ENCODE data around the gene CYB5D1.

Gene CYB5D1

GRCh38 chr17:7835814-7836595 lies 21.8 kb upstream of the CYB5D1 start:
- H3K36me3 ChIP-seq (ENCODE audit: control insufficient read depth, insufficient read depth, low read length), result peaks cover 3% of the 10 kb centered on the region
- H3K4me3 ChIP-seq (ENCODE audit: low read length), result peak overlapping the region; percentile 83
- no peaks in the 10 kb centered on the region for H3K27me3 ChIP-seq (ENCODE audit: control insufficient read depth, insufficient read depth, low read length)
- peak overlapping the region; percentile 92 for H3K27ac ChIP-seq (ENCODE audit: low read depth, low read length)
- H3K4me1 ChIP-seq (ENCODE audit: control insufficient read depth, insufficient read depth, low read length), result peaks cover 23% of the 10 kb centered on the region
- H3K9ac ChIP-seq (ENCODE audit: low read length), result peak overlapping the region; percentile 93

- peaks cover 28% of the 10 kb centered on the region for H3K4me1 ChIP-seq (ENCODE audit: control insufficient read depth, insufficient read depth, low read length)
- H3K27ac ChIP-seq (ENCODE audit: low read depth, low read length), result peak overlapping the region; percentile 92
- no peaks in the 10 kb centered on the region for H3K27me3 ChIP-seq (ENCODE audit: control insufficient read depth, insufficient read depth, low read length)
- peak overlapping the region; percentile 83 for H3K4me3 ChIP-seq (ENCODE audit: low read length)
- peaks cover 3% of the 10 kb centered on the region for H3K36me3 ChIP-seq (ENCODE audit: control insufficient read depth, insufficient read depth, low read length)
- H3K9ac ChIP-seq (ENCODE audit: low read length), result peak overlapping the region; percentile 93
Measured at GRCh38 chr17:7836596-7837407, 21.0 kb upstream of the CYB5D1 start.

GRCh38 chr17:7837408-7838088 lies 20.3 kb upstream of the CYB5D1 start:
- Histone ChIP-seq H3K27me3 (ENCODE audit: control insufficient read depth, insufficient read depth, low read length) (no peaks in the 10 kb centered on the region), H3K9ac (ENCODE audit: low read length) (peak overlapping the region; percentile 45), H3K27ac (ENCODE audit: low read depth, low read length) (peak overlapping the region; percentile 92), H3K36me3 (ENCODE audit: control insufficient read depth, insufficient read depth, low read length) (peaks cover 3% of the 10 kb centered on the region), H3K4me3 (ENCODE audit: low read length) (peak overlapping the region; percentile 83), H3K4me1 (ENCODE audit: control insufficient read depth, insufficient read depth, low read length) (peaks cover 28% of the 10 kb centered on the region)

GRCh38 chr17:7838090-7839075 lies 19.4 kb upstream of the CYB5D1 start:
- no peaks in the 10 kb centered on the region for H3K27me3 ChIP-seq (ENCODE audit: control insufficient read depth, insufficient read depth, low read length)
- peaks cover 3% of the 10 kb centered on the region for H3K36me3 ChIP-seq (ENCODE audit: control insufficient read depth, insufficient read depth, low read length)
- peak overlapping the region; percentile 53 for H3K4me3 ChIP-seq (ENCODE audit: low read length)
- peak overlapping the region; percentile 92 for H3K27ac ChIP-seq (ENCODE audit: low read depth, low read length)
- peak overlapping the region; percentile 25 for H3K9ac ChIP-seq (ENCODE audit: low read length)
- peaks cover 26% of the 10 kb centered on the region for H3K4me1 ChIP-seq (ENCODE audit: control insufficient read depth, insufficient read depth, low read length)

GRCh38 chr17:7839190-7839875 lies 18.5 kb upstream of the CYB5D1 start:
- Histone ChIP-seq H3K27me3 (ENCODE audit: control insufficient read depth, insufficient read depth, low read length) (no peaks in the 10 kb centered on the region), H3K9ac (ENCODE audit: low read length) (no peak overlapping the region), H3K27ac (ENCODE audit: low read depth, low read length) (peak overlapping the region; percentile 50), H3K4me3 (ENCODE audit: low read length) (peak overlapping the region; percentile 53), H3K4me1 (ENCODE audit: control insufficient read depth, insufficient read depth, low read length) (peaks cover 23% of the 10 kb centered on the region), H3K36me3 (ENCODE audit: control insufficient read depth, insufficient read depth, low read length) (peaks cover 3% of the 10 kb centered on the region)

- Histone ChIP-seq H3K9ac (ENCODE audit: low read length) (no peak overlapping the region), H3K4me1 (ENCODE audit: control insufficient read depth, insufficient read depth, low read length) (peaks cover 23% of the 10 kb centered on the region), H3K4me3 (ENCODE audit: low read length) (no peak overlapping the region), H3K27ac (ENCODE audit: low read depth, low read length) (no peak overlapping the region), H3K36me3 (ENCODE audit: control insufficient read depth, insufficient read depth, low read length) (peaks cover 3% of the 10 kb centered on the region), H3K27me3 (ENCODE audit: control insufficient read depth, insufficient read depth, low read length) (no peaks in the 10 kb centered on the region)
Measured at GRCh38 chr17:7839876-7840261, 17.9 kb upstream of the CYB5D1 start.

- peaks cover 3% of the 10 kb centered on the region for H3K36me3 ChIP-seq (ENCODE audit: control insufficient read depth, insufficient read depth, low read length)
- no peak overlapping the region for H3K27ac ChIP-seq (ENCODE audit: low read depth, low read length)
- no peak overlapping the region for H3K4me3 ChIP-seq (ENCODE audit: low read length)
- H3K27me3 ChIP-seq (ENCODE audit: control insufficient read depth, insufficient read depth, low read length), result no peaks in the 10 kb centered on the region
- peaks cover 28% of the 10 kb centered on the region for H3K4me1 ChIP-seq (ENCODE audit: control insufficient read depth, insufficient read depth, low read length)
- no peak overlapping the region for H3K9ac ChIP-seq (ENCODE audit: low read length)
Measured at GRCh38 chr17:7840441-7840840, 17.4 kb upstream of the CYB5D1 start.

- no peak overlapping the region for H3K9ac ChIP-seq (ENCODE audit: low read length)
- H3K4me3 ChIP-seq (ENCODE audit: low read length), result peak overlapping the region; percentile 90
- H3K36me3 ChIP-seq (ENCODE audit: control insufficient read depth, insufficient read depth, low read length), result peaks cover 3% of the 10 kb centered on the region
- H3K4me1 ChIP-seq (ENCODE audit: control insufficient read depth, insufficient read depth, low read length), result peaks cover 31% of the 10 kb centered on the region
- H3K27ac ChIP-seq (ENCODE audit: low read depth, low read length), result peak overlapping the region; percentile 96
- H3K27me3 ChIP-seq (ENCODE audit: control insufficient read depth, insufficient read depth, low read length), result no peaks in the 10 kb centered on the region
Measured at GRCh38 chr17:7840875-7841274, 16.9 kb upstream of the CYB5D1 start.

- H3K27ac ChIP-seq (ENCODE audit: low read depth, low read length), result peak overlapping the region; percentile 96
- peaks cover 7% of the 10 kb centered on the region for H3K36me3 ChIP-seq (ENCODE audit: control insufficient read depth, insufficient read depth, low read length)
- H3K9ac ChIP-seq (ENCODE audit: low read length), result peak overlapping the region; percentile 94
- no peaks in the 10 kb centered on the region for H3K27me3 ChIP-seq (ENCODE audit: control insufficient read depth, insufficient read depth, low read length)
- H3K4me1 ChIP-seq (ENCODE audit: control insufficient read depth, insufficient read depth, low read length), result peaks cover 31% of the 10 kb centered on the region
- peak overlapping the region; percentile 90 for H3K4me3 ChIP-seq (ENCODE audit: low read length)
Measured at GRCh38 chr17:7841396-7841914, 16.3 kb upstream of the CYB5D1 start.

GRCh38 chr17:7841915-7842379 lies 15.9 kb upstream of the CYB5D1 start:
- Histone ChIP-seq H3K9ac (ENCODE audit: low read length) (peak overlapping the region; percentile 94), H3K4me1 (ENCODE audit: control insufficient read depth, insufficient read depth, low read length) (peaks cover 27% of the 10 kb centered on the region), H3K27me3 (ENCODE audit: control insufficient read depth, insufficient read depth, low read length) (no peaks in the 10 kb centered on the region), H3K36me3 (ENCODE audit: control insufficient read depth, insufficient read depth, low read length) (peaks cover 12% of the 10 kb centered on the region), H3K4me3 (ENCODE audit: low read length) (peak overlapping the region; percentile 90), H3K27ac (ENCODE audit: low read depth, low read length) (peak overlapping the region; percentile 96)
